K562 (cell line): ENCODE measurements around the gene SLC48A1. TPM values are rescaled to one million over a fixed set of nuclear protein-coding genes. Genes with fewer than 3 reads are reported as not detected.
A peak's percentile ranks its signal among the peaks of the same experiment; 100 is the strongest.

Source experiments
- ARID2 ChIP-seq: fragments of 450-650 bp; IDR thresholded peaks from 2 replicates; pipeline ENCODE4 v1.6.1; 2017; ENCODE audit warnings: antibody characterized with exemption, mild to moderate bottlenecking
- CREBBP ChIP-seq: IDR thresholded peaks from one replicate; pipeline ENCODE4 v1.6.1; 2012; ENCODE audit warnings: low read depth, mild to moderate bottlenecking, control low read depth, inconsistent platforms, low read length
- EGR1 ChIP-seq: fragments of 450-650 bp; conservative IDR thresholded peaks from 2 replicates; pipeline ENCODE4 v1.6.1; 2017; ENCODE audit warnings: mild to moderate bottlenecking
- MAFF ChIP-seq: IDR thresholded peaks from 2 replicates; pipeline ENCODE4 v1.6.1; 2012; ENCODE audit warnings: low read length, improper control_type of control experiment
- MEF2D ChIP-seq: conservative IDR thresholded peaks from 2 replicates; pipeline ENCODE4 v1.6.1; 2016; ENCODE audit warnings: low read depth, missing genetic modification characterization, missing compliant biosample characterization
- NEUROD1 ChIP-seq: fragments of 150-350 bp; IDR thresholded peaks from 2 replicates; pipeline ENCODE4 v1.6.1; 2014; ENCODE audit warnings: borderline replicate concordance, low read length, low read depth; ENCODE audit not compliant: partially characterized antibody
- RAD21 ChIP-seq, 2 experiments: fragments of 250-450 bp in 1 of 2; fragments of 450-650 bp in 1 of 2; sonication (Bioruptor Pico) in 1 of 2; formaldehyde crosslinking in 1 of 2; IDR thresholded peaks in 1 of 2; conservative IDR thresholded peaks in 1 of 2; 2 replicates each; pipeline versions ENCODE4 v1.4.0 to v1.8.0; 2020 to 2022; ENCODE audit warnings: mild to moderate bottlenecking in 2 of 2, moderate library complexity in 1 of 2
- RBFOX2 ChIP-seq: fragments of 200-400 bp; formaldehyde crosslinking; IDR thresholded peaks from 2 replicates; pipeline ENCODE4 v1.6.1; 2017; ENCODE audit warnings: low read depth, mild to moderate bottlenecking, low read length, moderate library complexity
- RBM22 ChIP-seq: fragments of 200-400 bp; formaldehyde crosslinking; IDR thresholded peaks from 2 replicates; pipeline ENCODE4 v1.6.1; 2018; ENCODE audit warnings: low read length, low read depth; ENCODE audit not compliant: poor library complexity, severe bottlenecking
- SMC3 ChIP-seq: conservative IDR thresholded peaks from 2 replicates; pipeline ENCODE4 v1.6.1; 2011; ENCODE audit warnings: low read depth, low read length, improper control_type of control experiment; ENCODE audit not compliant: insufficient read depth
- STAT5A ChIP-seq: IDR thresholded peaks from 2 replicates; pipeline ENCODE4 v1.6.1; 2012; ENCODE audit warnings: low read length, inconsistent platforms, borderline replicate concordance
- ZEB2 ChIP-seq: fragments of 450-650 bp; IDR thresholded peaks from 2 replicates; pipeline ENCODE4 v1.6.1; 2016
- ZNF184 ChIP-seq: sonication (generic); formaldehyde crosslinking; IDR thresholded peaks from 2 replicates; pipeline ENCODE4 v1.5.0; 2020; ENCODE audit warnings: missing genetic modification reagents
- ZNF212 ChIP-seq: fragments of 450-650 bp; formaldehyde crosslinking; IDR thresholded peaks from 2 replicates; pipeline ENCODE4 v1.4.0; 2020; ENCODE audit warnings: mild to moderate bottlenecking
- polyA plus RNA-seq, 8 experiments: library from polyadenylated mRNA; depleted of rRNA in 4 of 8; stranded (reverse) in 5 of 8; unstranded in 3 of 8; fragments of >200 nt; fragmentation: Nextera tagmentation in 2 of 8; fragmentation: Illumina TruSeq in 1 of 8; extraction: Ambion mirVana in 2 of 8; extraction: Trizol in 1 of 8; gene quantifications; 2 replicates each; pipeline versions ENCODE4 v1.2.1 to v1.2.3, GENCODE V29; 2011 to 2014; ENCODE audit warnings: inconsistent platforms in 1 of 8, missing spikeins in 1 of 8
- total RNA-seq, 7 experiments: library from RNA; depleted of rRNA in 6 of 7; stranded (reverse); fragments of >200 nt in 6 of 7; fragmentation: Illumina TruSeq in 2 of 7; extraction: Trizol in 2 of 7; gene quantifications; 2 replicates each; pipeline versions ENCODE4 v1.2.1 to v1.2.3, GENCODE V29; 2011 to 2021; ENCODE audit warnings: low replicate concordance in 1 of 7
- TF ChIP-seq, protein P1 (sequence below), 2 experiments: fragments of 450-650 bp; formaldehyde crosslinking in 1 of 2; IDR thresholded peaks; 2 replicates each; pipeline versions ENCODE4 v1.4.0 to v1.6.1; 2014 to 2020; ENCODE audit warnings: mild to moderate bottlenecking in 2 of 2, borderline replicate concordance in 1 of 2, low read depth in 1 of 2
- TF ChIP-seq, protein P2 (sequence below): fragments of 450-650 bp; conservative IDR thresholded peaks from 2 replicates; pipeline ENCODE4 v1.6.1; 2016; ENCODE audit warnings: missing genetic modification characterization, low read depth, mild to moderate bottlenecking, missing compliant biosample characterization, moderate library complexity
- TF ChIP-seq, protein P3 (sequence below): fragments of 250-450 bp; sonication (Bioruptor Pico); IDR thresholded peaks from 2 replicates; pipeline ENCODE4 v1.5.1; 2021; ENCODE audit warnings: mild to moderate bottlenecking

Gene SLC48A1
- total and polyA plus RNA-seq, 9 of the 15 experiments (the other 6 are each of a cell fraction or from before 2014, with no cell fraction given), result 10.7 to 37.5 (median 18.7) TPM

- TF ChIP-seq, protein P1, sequence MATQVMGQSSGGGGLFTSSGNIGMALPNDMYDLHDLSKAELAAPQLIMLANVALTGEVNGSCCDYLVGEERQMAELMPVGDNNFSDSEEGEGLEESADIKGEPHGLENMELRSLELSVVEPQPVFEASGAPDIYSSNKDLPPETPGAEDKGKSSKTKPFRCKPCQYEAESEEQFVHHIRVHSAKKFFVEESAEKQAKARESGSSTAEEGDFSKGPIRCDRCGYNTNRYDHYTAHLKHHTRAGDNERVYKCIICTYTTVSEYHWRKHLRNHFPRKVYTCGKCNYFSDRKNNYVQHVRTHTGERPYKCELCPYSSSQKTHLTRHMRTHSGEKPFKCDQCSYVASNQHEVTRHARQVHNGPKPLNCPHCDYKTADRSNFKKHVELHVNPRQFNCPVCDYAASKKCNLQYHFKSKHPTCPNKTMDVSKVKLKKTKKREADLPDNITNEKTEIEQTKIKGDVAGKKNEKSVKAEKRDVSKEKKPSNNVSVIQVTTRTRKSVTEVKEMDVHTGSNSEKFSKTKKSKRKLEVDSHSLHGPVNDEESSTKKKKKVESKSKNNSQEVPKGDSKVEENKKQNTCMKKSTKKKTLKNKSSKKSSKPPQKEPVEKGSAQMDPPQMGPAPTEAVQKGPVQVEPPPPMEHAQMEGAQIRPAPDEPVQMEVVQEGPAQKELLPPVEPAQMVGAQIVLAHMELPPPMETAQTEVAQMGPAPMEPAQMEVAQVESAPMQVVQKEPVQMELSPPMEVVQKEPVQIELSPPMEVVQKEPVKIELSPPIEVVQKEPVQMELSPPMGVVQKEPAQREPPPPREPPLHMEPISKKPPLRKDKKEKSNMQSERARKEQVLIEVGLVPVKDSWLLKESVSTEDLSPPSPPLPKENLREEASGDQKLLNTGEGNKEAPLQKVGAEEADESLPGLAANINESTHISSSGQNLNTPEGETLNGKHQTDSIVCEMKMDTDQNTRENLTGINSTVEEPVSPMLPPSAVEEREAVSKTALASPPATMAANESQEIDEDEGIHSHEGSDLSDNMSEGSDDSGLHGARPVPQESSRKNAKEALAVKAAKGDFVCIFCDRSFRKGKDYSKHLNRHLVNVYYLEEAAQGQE (IDR thresholded peaks at IDR 0.05; ENCODE audit: borderline replicate concordance), result peak; percentile 65
- TF ChIP-seq, protein P1 (CRISPR knock-in tag; IDR thresholded peaks at IDR 0.05; ENCODE audit: low read depth), result no peak
- TF ChIP-seq MAFF (no peak), RBM22 (peak; percentile 44), ZEB2 (no peak), ZNF184 (no peak), RBFOX2 (no peak), MEF2D (tag) (no peak), RAD21 (CRISPR knock-in tag; conservative IDR thresholded peaks at IDR 0.05 in 1 of 2, IDR thresholded peaks at IDR 0.05 in 1 of 2) (peak; percentile 27 to 58), EGR1 (no peak), SMC3 (peak; percentile 62), ARID2 (0 out of 2 replicates have a peak, but pooled peaks have one; percentile 18), NEUROD1 (no peak), ZNF212 (no peak), CREBBP (no peak), STAT5A (no peak)
- TF ChIP-seq, protein P2, sequence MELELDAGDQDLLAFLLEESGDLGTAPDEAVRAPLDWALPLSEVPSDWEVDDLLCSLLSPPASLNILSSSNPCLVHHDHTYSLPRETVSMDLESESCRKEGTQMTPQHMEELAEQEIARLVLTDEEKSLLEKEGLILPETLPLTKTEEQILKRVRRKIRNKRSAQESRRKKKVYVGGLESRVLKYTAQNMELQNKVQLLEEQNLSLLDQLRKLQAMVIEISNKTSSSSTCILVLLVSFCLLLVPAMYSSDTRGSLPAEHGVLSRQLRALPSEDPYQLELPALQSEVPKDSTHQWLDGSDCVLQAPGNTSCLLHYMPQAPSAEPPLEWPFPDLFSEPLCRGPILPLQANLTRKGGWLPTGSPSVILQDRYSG, result no peak
- TF ChIP-seq, protein P3, sequence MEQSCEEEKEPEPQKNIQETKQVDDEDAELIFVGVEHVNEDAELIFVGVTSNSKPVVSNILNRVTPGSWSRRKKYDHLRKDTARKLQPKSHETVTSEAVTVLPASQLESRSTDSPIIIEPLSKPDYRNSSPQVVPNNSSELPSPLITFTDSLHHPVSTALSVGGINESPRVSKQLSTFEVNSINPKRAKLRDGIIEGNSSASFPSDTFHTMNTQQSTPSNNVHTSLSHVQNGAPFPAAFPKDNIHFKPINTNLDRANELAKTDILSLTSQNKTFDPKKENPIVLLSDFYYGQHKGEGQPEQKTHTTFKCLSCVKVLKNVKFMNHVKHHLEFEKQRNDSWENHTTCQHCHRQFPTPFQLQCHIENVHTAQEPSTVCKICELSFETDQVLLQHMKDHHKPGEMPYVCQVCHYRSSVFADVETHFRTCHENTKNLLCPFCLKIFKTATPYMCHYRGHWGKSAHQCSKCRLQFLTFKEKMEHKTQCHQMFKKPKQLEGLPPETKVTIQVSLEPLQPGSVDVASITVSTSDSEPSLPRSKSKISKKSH (CRISPR knock-in tag), result no peak
Measured at GRCh38 chr12:47797441-47797840, 24.4 kb downstream of the SLC48A1 start (continued).
